ENCODE data around the gene RXYLT1.

Gene RXYLT1

GRCh38 chr12:63849641-63850040 is 69.9 kb downstream of the RXYLT1 start:
- H3K4me3 ChIP-seq (ENCODE audit: low read length): no peak overlapping the region
- no peaks in the 10 kb centered on the region for H3K36me3 ChIP-seq (ENCODE audit: control insufficient read depth, insufficient read depth, low read length)
- no peaks in the 10 kb centered on the region; the same call in 1 of the 2 replicates for H3K27me3 ChIP-seq (ENCODE audit: control insufficient read depth, insufficient read depth, low read length)
- H3K27ac ChIP-seq (ENCODE audit: low read length): no peak overlapping the region
- no peak for DNase-seq (ENCODE audit: low read depth, low spot score)
- peaks cover 1% of the 10 kb centered on the region; the same call in 1 of the 2 replicates for H3K4me1 ChIP-seq (ENCODE audit: control insufficient read depth, insufficient read depth, low read length)
- WGBS (ENCODE audit: insufficient coverage, insufficient read length): no CpG with 5 or more reads among the region's 4 CpGs
- H3K9me3 ChIP-seq (ENCODE audit: control insufficient read depth, insufficient read depth, low read length): no peaks in the 10 kb centered on the region

- H3K27ac ChIP-seq (ENCODE audit: low read length): no peak overlapping the region
- no peak for DNase-seq (ENCODE audit: low read depth, low spot score)
- no peaks in the 10 kb centered on the region for H3K4me1 ChIP-seq (ENCODE audit: control insufficient read depth, insufficient read depth, low read length)
- no peaks in the 10 kb centered on the region for H3K36me3 ChIP-seq (ENCODE audit: control insufficient read depth, insufficient read depth, low read length)
- H3K4me3 ChIP-seq (ENCODE audit: low read length): no peak overlapping the region
- H3K9me3 ChIP-seq (ENCODE audit: control insufficient read depth, insufficient read depth, low read length): no peaks in the 10 kb centered on the region
- no peaks in the 10 kb centered on the region for H3K27me3 ChIP-seq (ENCODE audit: control insufficient read depth, insufficient read depth, low read length)
Measured at GRCh38 chr12:63853978-63854377, 74.3 kb downstream of the RXYLT1 start.

- Histone ChIP-seq H3K4me3 (ENCODE audit: low read length) (no peak overlapping the region), H3K4me1 (ENCODE audit: control insufficient read depth, insufficient read depth, low read length) (no peaks in the 10 kb centered on the region), H3K9me3 (ENCODE audit: control insufficient read depth, insufficient read depth, low read length) (no peaks in the 10 kb centered on the region), H3K27ac (ENCODE audit: low read length) (no peak overlapping the region), H3K36me3 (ENCODE audit: control insufficient read depth, insufficient read depth, low read length) (no peaks in the 10 kb centered on the region), H3K27me3 (ENCODE audit: control insufficient read depth, insufficient read depth, low read length) (no peaks in the 10 kb centered on the region)
- no CpG with 5 or more reads among the region's 3 CpGs for WGBS (ENCODE audit: insufficient coverage, insufficient read length)
- no peak for DNase-seq (ENCODE audit: low read depth, low spot score)
Measured at GRCh38 chr12:63855299-63855698, 75.6 kb downstream of the RXYLT1 start.

GRCh38 chr12:63857771-63858670 is 78.3 kb downstream of the RXYLT1 start:
- Histone ChIP-seq H3K9me3 (ENCODE audit: control insufficient read depth, insufficient read depth, low read length) (no peaks in the 10 kb centered on the region), H3K27me3 (ENCODE audit: control insufficient read depth, insufficient read depth, low read length) (no peaks in the 10 kb centered on the region), H3K4me1 (ENCODE audit: control insufficient read depth, insufficient read depth, low read length) (no peaks in the 10 kb centered on the region), H3K27ac (ENCODE audit: low read length) (no peak overlapping the region), H3K36me3 (ENCODE audit: control insufficient read depth, insufficient read depth, low read length) (no peaks in the 10 kb centered on the region), H3K4me3 (ENCODE audit: low read length) (no peak overlapping the region)
- whole genome bisulfite sequencing (ENCODE audit: insufficient coverage, insufficient read length): no CpG with 5 or more reads among the region's 6 CpGs
- DNase-seq (ENCODE audit: low read depth, low spot score): no peak
